ENCODE data around the gene CTDNEP1. TPM values are rescaled to one million over a fixed set of nuclear protein-coding genes. Genes with fewer than 3 reads are reported as not detected.

Gene CTDNEP1
- total and polyA plus RNA-seq, 4 donors: 11.0 to 28.6 (median 18.6) TPM

GRCh38 chr17:7222093-7222971 is 29.2 kb downstream of the CTDNEP1 start:
- Histone ChIP-seq H3K4me3 (ENCODE audit: low read depth in 1 of 3, low read length in 3 of 3) (no peak overlapping the region), H3K27ac (ENCODE audit: low read depth in 1 of 2, low read length in 2 of 2) (no peak overlapping the region), H3K9ac (ENCODE audit: low read depth in 1 of 2, low read length in 2 of 2) (no peak overlapping the region), H3K4me1 (ENCODE audit: control insufficient read depth in 4 of 4, insufficient read depth in 4 of 4, low read length in 3 of 4) (peaks cover 12 to 49% (median 40%) of the 10 kb centered on the region in 4 donors), H3K9me3 (ENCODE audit: control insufficient read depth in 4 of 4, low read length in 3 of 4) (no peaks in the 10 kb centered on the region), H3K27me3 (ENCODE audit: control insufficient read depth in 4 of 4, insufficient read depth in 4 of 4, low read length in 3 of 4) (no peaks in the 10 kb centered on the region), H3K36me3 (ENCODE audit: control insufficient read depth in 4 of 4, insufficient read depth in 3 of 4, low read depth in 1 of 4, low read length in 3 of 4) (peaks cover 13 to 62% (median 36%) of the 10 kb centered on the region in 4 donors)
- no peak for DNase-seq (ENCODE audit: low spot score)
- WGBS: 85% methylated on average over 15 of the region's 15 CpGs
- no peak for TF ChIP-seq GABPA (IDR thresholded peaks at IDR 0.05 in 1 of 2, conservative IDR thresholded peaks at IDR 0.05 in 1 of 2)
- TF ChIP-seq SP1 (IDR thresholded peaks at IDR 0.05): no peak
- no peak for TF ChIP-seq ZBTB33 (IDR thresholded peaks at IDR 0.05)
- no peak for TF ChIP-seq FOXA2 (IDR thresholded peaks at IDR 0.05)
- no peak for TF ChIP-seq TAF1 (conservative IDR thresholded peaks at IDR 0.05)
- no peak for TF ChIP-seq FOXA1 (IDR thresholded peaks at IDR 0.05)
- TF ChIP-seq MAX (IDR thresholded peaks at IDR 0.05): no peak
- TF ChIP-seq CTCF (IDR thresholded peaks at IDR 0.05; ENCODE audit: low read depth, low read length, missing input control): no peak
- no peak for TF ChIP-seq RXRA (IDR thresholded peaks at IDR 0.05)
- TF ChIP-seq YY1 (IDR thresholded peaks at IDR 0.05): no peak
- no peak for TF ChIP-seq ATF3 (IDR thresholded peaks at IDR 0.05)
- no peak for TF ChIP-seq REST (IDR thresholded peaks at IDR 0.05)
- TF ChIP-seq NR2F2 (IDR thresholded peaks at IDR 0.05): no peak
- TF ChIP-seq RAD21 (IDR thresholded peaks at IDR 0.05): no peak
